Breast epithelium (tissue), 4 donors: ENCODE measurements around the gene STMP1. TPM values are rescaled to one million over a fixed set of nuclear protein-coding genes. Genes with fewer than 3 reads are reported as not detected.
A peak's percentile ranks its signal among the peaks of the same experiment; 100 is the strongest.
"Not testable (repeated sequence)": the region's sequence is repeated elsewhere in the genome, so short reads cannot be mapped to it uniquely, and the experiment has no call there.

Experiments
- DNase-seq, 2 donors: peaks; one replicate each; pipeline ENCODE4 v3.0.0-alpha.2; 2019; ENCODE audit warnings: low spot score in 2 of 2
- H3K27ac ChIP-seq, 2 donors: fragments of 200-600 bp; sonication (generic) in 1 of 2; one replicate each; pipeline ENCODE4 v1.5.1; 2016 to 2019; ENCODE audit warnings: mild to moderate bottlenecking in 1 of 2
- H3K27me3 ChIP-seq, 2 donors: fragments of 200-600 bp; sonication (generic) in 1 of 2; one replicate each; pipeline versions ENCODE4 v1.5.1 to v1.6.0; 2017 to 2019; ENCODE audit warnings: control low read depth in 1 of 2, mild to moderate bottlenecking in 1 of 2
- H3K36me3 ChIP-seq: fragments of 200-600 bp; one replicate; pipeline ENCODE4 v1.5.1; 2019
- H3K4me1 ChIP-seq, 2 donors: fragments of 200-600 bp; sonication (generic); one replicate each; pipeline ENCODE4 v1.5.1; 2016 to 2019; ENCODE audit warnings: control low read depth in 1 of 2
- H3K4me3 ChIP-seq, 3 donors: fragments of 200-600 bp; sonication (generic); 1 replicate in 2 of 3; 2 replicates in 1 of 3; pipeline ENCODE4 v1.5.1; 2016 to 2019; ENCODE audit warnings: mild to moderate bottlenecking in 3 of 3, moderate library complexity in 2 of 3
- H3K9me3 ChIP-seq, 2 donors: fragments of 200-600 bp; sonication (generic) in 1 of 2; one replicate each; pipeline ENCODE4 v1.5.1; 2016 to 2019; ENCODE audit warnings: control low read depth in 1 of 2
- CTCF ChIP-seq, 3 donors: fragments of 450-650 bp; IDR thresholded peaks; one replicate each; pipeline ENCODE4 v1.5.1; 2016 to 2017; ENCODE audit warnings: antibody characterized with exemption in 3 of 3, mild to moderate bottlenecking in 3 of 3, moderate library complexity in 3 of 3
- POLR2A ChIP-seq: fragments of 450-650 bp; IDR thresholded peaks from one replicate; pipeline ENCODE4 v1.6.1; 2016; ENCODE audit warnings: antibody characterized with exemption, mild to moderate bottlenecking, moderate library complexity
- POLR2AphosphoS5 ChIP-seq, 3 donors: sonication (generic); formaldehyde crosslinking; IDR thresholded peaks; one replicate each; pipeline ENCODE4 v1.6.1; 2017; ENCODE audit warnings: antibody characterized with exemption in 3 of 3
- intact Hi-C: fragments of 100-400 bp; cut with DNase I; formaldehyde crosslinking; loops from one replicate; pipeline ENCODE4 v1.15.1; 2023; ENCODE audit warnings: low total_unique reads
- total RNA-seq, 3 donors: library from RNA; depleted of rRNA; stranded (reverse); fragments of >200 nt; gene quantifications; one replicate each; pipeline ENCODE4 v1.1.0, GENCODE V29; 2016

The STMP1 gene
- total RNA-seq, 3 donors from 2014 or later, result 13.9 to 27.2 (median 18.4) TPM

- H3K9me3 ChIP-seq, result no peaks in the 10 kb centered on the region
- H3K4me3 ChIP-seq, result no peak overlapping the region
- H3K27ac ChIP-seq, result peak overlapping the region in 1 of 2 donors; percentile 51
- DNase-seq, result peak in 1 of 2 donors; percentile 36
- H3K36me3 ChIP-seq, result no peaks in the 10 kb centered on the region
- H3K4me1 ChIP-seq, result no peaks in the 10 kb centered on the region
- H3K27me3 ChIP-seq, result no peaks in the 10 kb centered on the region
- no peak for TF ChIP-seq POLR2A
- TF ChIP-seq CTCF (IDR thresholded peaks at IDR 0.05), result peak; percentile 70 to 74 (median 74)
- intact Hi-C loops, result no loop called here
Measured at GRCh38 chr7:135620980-135621850, 41.1 kb upstream of the STMP1 start.

- intact Hi-C loops, result no loop called here
- H3K27ac ChIP-seq, result no peak overlapping the region
- H3K36me3 ChIP-seq, result peaks cover 5% of the 10 kb centered on the region
- TF ChIP-seq CTCF (IDR thresholded peaks at IDR 0.05) (no peak), POLR2AphosphoS5 (IDR thresholded peaks at IDR 0.05) (no peak), POLR2A (no peak)
- no peaks in the 10 kb centered on the region for H3K9me3 ChIP-seq
- H3K4me3 ChIP-seq, result no peak overlapping the region
- no peaks in the 10 kb centered on the region for H3K27me3 ChIP-seq
- no peaks in the 10 kb centered on the region for H3K4me1 ChIP-seq
- no peak for DNase-seq
Measured at GRCh38 chr7:135634191-135634878, 28.0 kb upstream of the STMP1 start.

DNA sequence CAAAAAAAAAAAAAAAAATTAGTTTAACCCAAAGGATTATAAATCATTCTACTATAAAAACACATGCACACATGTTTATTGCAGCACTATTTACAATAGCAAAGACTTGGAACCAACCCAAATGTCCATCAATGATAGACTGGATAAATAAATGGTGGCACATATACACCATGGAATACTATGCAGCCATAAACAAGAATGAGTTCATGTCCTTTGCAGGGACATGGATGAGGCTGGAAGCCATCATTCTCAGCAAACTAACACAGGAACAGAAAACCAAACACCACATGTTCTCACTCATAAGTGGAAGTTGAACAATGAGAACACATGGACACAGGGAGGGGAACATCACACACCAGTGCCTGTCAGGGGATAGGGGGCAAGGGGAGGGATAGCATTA, 22.6 kb upstream of the STMP1 start:
- H3K36me3 ChIP-seq, H3K4me3 ChIP-seq, DNase-seq, H3K27ac ChIP-seq, H3K27me3 ChIP-seq, H3K9me3 ChIP-seq, H3K4me1 ChIP-seq: not testable (repeated sequence)
- intact Hi-C loops, result loop anchor here (10.0 kb wide), 1 partner anchor 355 kb away; no protein-coding TSS in a partner anchor

- no peak for DNase-seq
- no peaks in the 10 kb centered on the region for H3K4me1 ChIP-seq
- no peak for TF ChIP-seq CTCF (IDR thresholded peaks at IDR 0.05)
- no peak for TF ChIP-seq POLR2AphosphoS5 (IDR thresholded peaks at IDR 0.05)
- TF ChIP-seq POLR2A, result no peak
- no peak overlapping the region for H3K4me3 ChIP-seq
- H3K27me3 ChIP-seq, result no peaks in the 10 kb centered on the region
- H3K27ac ChIP-seq, result no peak overlapping the region
- H3K9me3 ChIP-seq, result no peaks in the 10 kb centered on the region
- H3K36me3 ChIP-seq, result no peaks in the 10 kb centered on the region
- intact Hi-C loops, result loop anchor here (10.0 kb wide), 1 partner anchor 359 kb away; no protein-coding TSS in a partner anchor
Measured at GRCh38 chr7:135644154-135644553, 18.2 kb upstream of the STMP1 start.

DNA sequence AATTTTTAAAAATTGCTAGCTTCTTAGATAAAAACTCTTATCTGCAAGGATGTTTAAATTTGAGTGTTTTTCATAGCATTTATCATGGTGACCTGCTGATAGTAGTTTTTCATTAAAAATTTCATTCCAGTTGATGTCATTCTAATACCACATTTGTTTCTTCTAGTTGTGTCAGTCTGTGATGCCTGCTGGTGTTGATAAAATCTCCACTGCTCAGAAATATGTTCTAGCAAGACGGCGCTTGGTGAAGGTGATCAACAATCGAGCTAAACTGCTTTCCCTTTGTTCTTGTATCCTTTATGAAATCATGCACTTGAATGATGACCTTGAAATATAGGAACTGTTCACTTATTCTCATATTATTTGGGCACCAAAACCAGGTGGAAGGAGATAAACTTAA, 17.6 kb upstream of the STMP1 start:
- H3K27ac ChIP-seq, result no peak overlapping the region
- H3K9me3 ChIP-seq, result no peaks in the 10 kb centered on the region
- DNase-seq, result no peak
- H3K27me3 ChIP-seq, result no peaks in the 10 kb centered on the region
- intact Hi-C loops, result loop anchor here (10.0 kb wide), 1 partner anchor 360 kb away; no protein-coding TSS in a partner anchor
- no peaks in the 10 kb centered on the region for H3K4me1 ChIP-seq
- H3K4me3 ChIP-seq, result no peak overlapping the region
- TF ChIP-seq CTCF (IDR thresholded peaks at IDR 0.05) (no peak), POLR2AphosphoS5 (IDR thresholded peaks at IDR 0.05) (no peak), POLR2A (no peak)
- H3K36me3 ChIP-seq, result no peaks in the 10 kb centered on the region
